ENCODE data around the gene LYL1. TPM values are rescaled to one million over a fixed set of nuclear protein-coding genes. Genes with fewer than 3 reads are reported as not detected.

LYL1 gene
- total and polyA plus RNA-seq, 12 donors = 0.38 to 22.5 (median 9.2) TPM

- peaks cover 12 to 21% of the 10 kb centered on the region in 2 donors for H3K4me1 ChIP-seq (replicated peaks in 1 of 2)
- peak overlapping the region in 1 of 4 donors; percentile 48 for H3K4me3 ChIP-seq
- H3K36me3 ChIP-seq (replicated peaks in 1 of 2) = no peaks in the 10 kb centered on the region
- peaks cover 8% of the 10 kb centered on the region for H3K27me3 ChIP-seq
- TF ChIP-seq, protein P1, sequence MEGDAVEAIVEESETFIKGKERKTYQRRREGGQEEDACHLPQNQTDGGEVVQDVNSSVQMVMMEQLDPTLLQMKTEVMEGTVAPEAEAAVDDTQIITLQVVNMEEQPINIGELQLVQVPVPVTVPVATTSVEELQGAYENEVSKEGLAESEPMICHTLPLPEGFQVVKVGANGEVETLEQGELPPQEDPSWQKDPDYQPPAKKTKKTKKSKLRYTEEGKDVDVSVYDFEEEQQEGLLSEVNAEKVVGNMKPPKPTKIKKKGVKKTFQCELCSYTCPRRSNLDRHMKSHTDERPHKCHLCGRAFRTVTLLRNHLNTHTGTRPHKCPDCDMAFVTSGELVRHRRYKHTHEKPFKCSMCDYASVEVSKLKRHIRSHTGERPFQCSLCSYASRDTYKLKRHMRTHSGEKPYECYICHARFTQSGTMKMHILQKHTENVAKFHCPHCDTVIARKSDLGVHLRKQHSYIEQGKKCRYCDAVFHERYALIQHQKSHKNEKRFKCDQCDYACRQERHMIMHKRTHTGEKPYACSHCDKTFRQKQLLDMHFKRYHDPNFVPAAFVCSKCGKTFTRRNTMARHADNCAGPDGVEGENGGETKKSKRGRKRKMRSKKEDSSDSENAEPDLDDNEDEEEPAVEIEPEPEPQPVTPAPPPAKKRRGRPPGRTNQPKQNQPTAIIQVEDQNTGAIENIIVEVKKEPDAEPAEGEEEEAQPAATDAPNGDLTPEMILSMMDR (IDR thresholded peaks at IDR 0.05) = no peak
- TF ChIP-seq POLR2A (IDR thresholded peaks at IDR 0.05) = no peak
- DNase-seq = no peak
- WGBS, 4 donors = 35 to 46% (median 41%) methylated on average over 20 of the region's 20 CpGs
- intact Hi-C loops (cut with DNase I) = no loop called here
- H3K9me3 ChIP-seq (replicated peaks in 1 of 3) = no peaks in the 10 kb centered on the region
- peak overlapping the region in 1 of 5 donors; percentile 93 for H3K27ac ChIP-seq
Observed at GRCh38 chr19:13097033-13097462, 5.6 kb downstream of the LYL1 start.

DNA sequence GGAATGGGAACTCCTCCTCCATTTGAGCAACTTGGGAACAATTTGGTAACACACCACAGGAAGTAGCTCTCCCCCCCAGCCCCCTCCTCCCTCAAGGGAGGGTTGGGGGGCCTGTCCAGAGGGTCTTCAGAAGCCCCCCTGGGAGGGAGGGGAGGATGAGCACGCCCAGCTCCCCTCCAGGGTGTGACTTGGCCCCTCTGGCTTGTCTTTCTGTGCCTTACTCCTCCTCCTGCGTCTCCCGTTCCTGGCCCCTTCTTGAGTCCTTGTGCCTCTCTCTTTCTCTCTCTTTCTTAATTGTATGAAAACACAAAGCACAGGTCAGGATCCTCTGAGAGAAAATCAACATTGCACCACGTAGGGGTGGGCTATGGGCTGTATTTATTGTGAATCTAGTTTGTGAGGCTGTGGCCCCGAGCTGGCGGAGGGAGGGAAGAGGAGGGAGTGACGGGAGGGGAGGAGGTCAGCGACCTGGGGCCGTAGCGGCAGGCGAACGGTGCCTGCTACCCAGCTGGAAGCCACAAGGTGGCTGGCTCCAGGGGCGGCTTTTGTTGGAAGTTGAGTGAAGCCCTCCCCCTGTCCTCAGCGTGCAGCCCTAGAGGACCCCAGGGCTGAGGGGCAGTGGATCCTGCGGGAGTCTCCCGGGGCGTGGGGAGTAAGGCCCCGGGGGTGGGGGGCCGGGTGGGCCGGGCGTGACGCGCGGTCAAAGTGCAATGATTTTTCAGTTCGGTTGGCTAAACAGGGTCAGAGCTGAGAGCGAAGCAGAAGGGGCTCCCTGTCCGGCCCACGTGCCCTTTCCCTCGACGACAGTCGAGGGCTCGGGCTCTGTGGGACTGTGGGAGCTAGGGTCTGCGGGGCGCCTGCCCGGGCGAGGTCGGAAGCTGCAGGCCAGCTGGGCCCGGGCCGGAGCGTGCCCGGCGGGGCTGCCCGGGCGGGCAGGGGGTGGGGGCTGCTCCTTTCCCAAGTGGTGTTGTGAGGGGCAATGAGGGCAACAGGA, 6.4 kb downstream of the LYL1 start:
- no peak for TF ChIP-seq POLR2A (IDR thresholded peaks at IDR 0.05)
- TF ChIP-seq, protein P1 (IDR thresholded peaks at IDR 0.05) = peak in 1 of 6 experiments; percentile 22
- Histone ChIP-seq H3K36me3 (replicated peaks in 1 of 2) (no peaks in the 10 kb centered on the region), H3K27ac (peak overlapping the region in 1 of 5 donors; percentile 5), H3K27me3 (peaks cover 8% of the 10 kb centered on the region), H3K4me1 (replicated peaks in 1 of 2) (peaks cover 12 to 21% of the 10 kb centered on the region in 2 donors), H3K9me3 (replicated peaks in 1 of 3) (no peaks in the 10 kb centered on the region), H3K4me3 (no peak overlapping the region)
- DNase-seq = no peak
- 46 to 53% (median 50%) methylated on average over 20 to 44 of the region's 44 CpGs for WGBS, 4 donors
- intact Hi-C loops (cut with DNase I) = no loop called here

DNA sequence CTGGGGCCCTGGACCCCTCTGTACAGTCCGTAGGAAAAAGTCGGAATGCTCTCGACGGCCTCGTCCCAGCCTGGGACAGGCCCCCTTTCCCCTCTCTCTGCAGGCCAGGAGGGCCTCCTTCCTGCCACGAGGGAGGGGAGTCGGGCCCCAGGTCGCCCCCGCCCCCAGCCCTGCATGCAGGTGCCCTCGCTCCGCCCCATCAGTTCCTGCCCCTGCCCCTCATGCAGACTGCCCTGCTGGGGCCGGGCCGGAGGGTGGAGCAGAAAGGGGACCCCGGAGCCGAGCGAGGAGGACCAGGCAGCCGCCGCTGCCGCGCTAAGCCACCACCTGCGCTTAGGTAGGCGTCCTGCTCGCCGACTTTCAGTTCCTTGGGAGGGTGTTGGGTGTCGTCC, 7.3 kb downstream of the LYL1 start:
- intact Hi-C loops (cut with DNase I) = no loop called here
- no peak overlapping the region for H3K4me3 ChIP-seq
- DNase-seq = no peak

More for the DNA sequence above, 7.3 kb downstream of the LYL1 start:
- no peak for TF ChIP-seq POLR2A (IDR thresholded peaks at IDR 0.05)
- TF ChIP-seq, protein P1 (IDR thresholded peaks at IDR 0.05) = no peak
- peaks cover 8% of the 10 kb centered on the region for H3K27me3 ChIP-seq
- H3K27ac ChIP-seq = no peak overlapping the region
- H3K4me1 ChIP-seq (replicated peaks in 1 of 2) = peaks cover 12 to 22% of the 10 kb centered on the region in 2 donors
- no peaks in the 10 kb centered on the region for H3K9me3 ChIP-seq (replicated peaks in 1 of 3)
- no peaks in the 10 kb centered on the region for H3K36me3 ChIP-seq (replicated peaks in 1 of 2)
- WGBS, 4 donors = 62 to 67% (median 65%) methylated on average over 18 to 25 of the region's 25 CpGs

Measured in adrenal gland (tissue), 12 donors.